Cerebellar nuclear complex (tissue), 1 donor: ENCODE data around the gene FAM50A.

Experiments
- DNase-seq, 2 experiments: peaks; one replicate each; lab custom pipeline; 2025; lab: John Stamatoyannopoulos, UW

Gene FAM50A

DNA sequence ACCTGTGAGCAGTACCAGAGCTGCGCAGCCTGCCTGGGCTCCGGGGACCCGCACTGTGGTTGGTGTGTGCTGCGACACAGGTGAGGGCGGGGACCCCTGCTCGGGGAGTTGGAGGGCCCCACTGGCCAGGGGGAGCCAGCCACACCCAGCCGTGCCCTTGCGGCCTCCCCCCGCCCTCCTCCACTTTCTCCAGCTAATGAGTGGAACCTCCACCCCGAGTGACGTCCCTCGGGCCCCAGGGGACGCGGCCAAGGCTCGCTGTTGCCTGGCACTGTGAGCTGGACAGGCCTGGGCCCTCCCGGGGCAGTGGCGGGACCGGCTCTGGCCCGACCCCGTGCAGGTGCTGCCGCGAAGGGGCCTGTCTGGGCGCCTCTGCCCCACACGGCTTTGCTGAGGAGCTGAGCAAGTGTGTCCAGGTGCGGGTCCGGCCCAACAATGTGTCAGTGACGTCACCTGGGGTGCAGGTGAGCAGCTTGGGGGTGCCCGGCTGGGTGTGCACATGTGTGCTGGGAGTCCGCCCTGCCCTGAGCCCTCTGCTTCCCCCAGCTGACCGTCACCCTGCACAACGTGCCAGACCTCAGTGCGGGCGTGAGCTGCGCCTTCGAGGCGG, 19.8 kb downstream of the FAM50A start:
- DNase-seq: no peak

DNA sequence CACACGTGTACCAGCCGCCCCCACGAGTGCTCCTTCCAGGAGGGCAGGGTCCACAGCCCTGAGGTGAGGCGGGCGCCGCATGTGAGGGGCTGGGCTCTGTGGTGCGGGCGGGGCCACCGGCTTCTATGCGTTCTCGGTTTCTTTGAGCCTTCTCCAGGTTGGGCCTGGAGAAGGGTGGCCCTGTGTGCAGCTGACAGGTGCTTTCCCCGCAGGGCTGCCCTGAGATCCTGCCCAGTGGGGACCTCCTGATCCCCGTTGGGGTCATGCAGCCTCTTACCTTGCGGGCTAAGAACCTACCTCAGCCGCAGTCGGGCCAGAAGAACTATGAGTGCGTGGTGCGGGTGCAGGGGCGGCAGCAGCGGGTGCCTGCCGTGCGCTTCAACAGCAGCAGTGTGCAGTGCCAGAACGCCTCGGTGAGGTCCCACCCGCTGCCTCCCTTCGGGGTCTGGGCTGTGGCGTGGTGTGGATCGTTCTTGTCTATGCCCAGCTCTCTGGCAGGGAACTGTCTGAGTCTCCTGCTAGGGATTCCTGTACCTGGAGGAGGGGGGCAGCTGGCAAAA, 20.9 kb downstream of the FAM50A start:
- no peak for DNase-seq

DNA sequence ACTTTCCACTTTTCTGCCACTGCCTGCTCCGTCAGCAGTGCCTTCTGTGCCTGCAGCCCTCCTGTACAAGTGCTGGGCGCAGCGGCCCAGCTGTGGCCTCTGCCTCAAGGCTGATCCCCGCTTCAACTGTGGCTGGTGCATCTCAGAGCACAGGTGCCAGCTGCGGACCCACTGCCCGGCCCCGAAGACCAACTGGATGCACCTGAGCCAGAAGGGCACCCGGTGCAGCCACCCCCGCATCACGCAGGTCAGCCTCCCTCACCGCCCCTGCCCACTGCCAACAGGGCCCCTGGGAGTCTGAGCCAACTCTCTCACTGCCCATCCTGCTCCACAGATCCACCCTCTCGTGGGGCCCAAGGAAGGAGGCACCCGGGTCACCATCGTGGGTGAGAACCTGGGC, 21.7 kb downstream of the FAM50A start:
- DNase-seq: no peak

DNA sequence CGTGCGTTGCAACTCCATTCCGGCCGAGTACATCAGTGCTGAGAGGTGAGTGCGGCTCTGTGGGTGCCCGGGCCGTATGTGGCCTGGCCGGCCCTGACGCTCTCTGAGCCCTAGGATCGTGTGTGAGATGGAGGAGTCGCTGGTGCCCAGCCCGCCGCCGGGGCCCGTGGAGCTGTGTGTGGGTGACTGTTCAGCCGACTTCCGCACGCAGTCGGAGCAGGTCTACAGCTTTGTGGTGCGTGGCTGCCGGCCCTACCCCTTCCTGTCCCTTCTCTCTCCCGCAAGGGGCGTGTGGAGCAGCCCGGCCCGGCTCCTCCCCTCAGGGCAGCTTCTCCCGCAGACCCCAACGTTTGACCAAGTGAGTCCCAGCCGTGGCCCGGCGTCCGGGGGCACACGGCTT, 22.1 kb downstream of the FAM50A start:
- no peak for DNase-seq

DNA sequence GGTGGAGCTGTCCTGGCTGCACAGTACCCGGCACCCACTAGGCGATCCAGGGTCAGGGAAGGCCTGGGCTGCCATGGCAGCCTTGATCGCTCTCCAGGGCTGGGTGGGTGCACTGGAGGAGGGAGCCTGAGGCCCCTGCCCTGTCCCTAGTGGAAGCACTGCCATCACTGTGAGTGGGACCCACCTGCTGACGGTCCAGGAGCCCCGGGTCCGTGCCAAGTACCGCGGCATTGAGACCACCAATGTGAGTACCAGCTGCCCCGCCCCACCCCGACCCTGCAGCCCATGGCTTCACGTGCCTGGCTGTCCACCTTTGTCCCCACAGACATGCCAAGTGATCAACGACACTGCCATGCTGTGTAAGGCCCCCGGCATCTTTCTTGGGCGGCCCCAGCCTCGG, 23.0 kb downstream of the FAM50A start:
- DNase-seq: no peak

DNA sequence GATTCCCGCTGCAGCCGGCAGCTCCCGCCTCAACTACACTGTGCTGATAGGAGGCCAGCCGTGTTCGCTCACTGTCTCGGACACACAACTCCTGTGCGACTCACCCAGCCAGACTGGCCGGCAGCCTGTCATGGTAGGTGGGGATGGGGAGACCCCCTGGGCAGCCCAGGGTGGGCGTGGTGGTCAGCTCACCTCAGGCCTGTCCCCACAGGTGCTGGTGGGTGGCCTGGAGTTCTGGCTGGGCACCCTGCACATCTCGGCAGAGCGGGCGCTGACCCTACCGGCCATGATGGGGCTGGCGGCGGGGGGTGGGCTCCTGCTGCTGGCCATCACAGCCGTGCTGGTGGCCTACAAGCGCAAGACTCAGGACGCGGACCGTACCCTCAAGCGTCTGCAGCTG, 23.6 kb downstream of the FAM50A start:
- no peak for DNase-seq

DNA sequence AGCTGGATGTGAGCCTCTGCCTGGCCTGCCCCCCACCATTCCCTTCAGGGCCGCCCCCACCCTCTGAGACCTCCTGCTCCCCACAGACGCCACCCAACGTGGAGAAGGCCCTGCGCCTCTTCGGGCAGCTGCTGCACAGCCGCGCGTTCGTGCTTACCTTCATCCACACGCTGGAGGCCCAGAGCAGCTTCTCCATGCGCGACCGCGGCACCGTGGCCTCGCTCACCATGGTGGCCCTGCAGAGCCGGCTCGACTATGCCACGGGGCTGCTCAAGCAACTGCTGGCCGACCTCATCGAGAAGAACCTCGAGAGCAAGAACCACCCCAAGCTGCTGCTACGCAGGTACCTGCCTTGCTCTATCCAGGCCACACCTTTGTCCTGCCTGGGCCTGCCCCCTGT, 24.3 kb downstream of the FAM50A start:
- no peak for DNase-seq

DNA sequence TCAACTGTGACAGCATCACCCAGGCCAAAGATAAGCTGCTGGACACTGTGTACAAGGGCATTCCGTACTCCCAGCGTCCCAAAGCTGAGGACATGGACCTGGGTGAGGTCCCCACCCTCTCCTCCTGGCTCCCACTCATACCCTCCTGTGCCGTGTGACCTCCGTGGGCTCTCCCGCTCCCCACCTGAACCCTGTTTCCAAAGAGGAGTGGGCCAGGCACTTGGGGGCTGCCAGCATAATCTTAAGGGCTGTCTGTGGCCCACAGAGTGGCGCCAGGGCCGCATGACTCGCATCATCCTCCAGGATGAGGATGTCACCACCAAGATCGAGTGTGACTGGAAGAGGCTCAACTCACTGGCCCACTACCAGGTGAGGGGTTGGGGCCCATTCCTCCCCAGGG, 25.2 kb downstream of the FAM50A start:
- DNase-seq: no peak

DNA sequence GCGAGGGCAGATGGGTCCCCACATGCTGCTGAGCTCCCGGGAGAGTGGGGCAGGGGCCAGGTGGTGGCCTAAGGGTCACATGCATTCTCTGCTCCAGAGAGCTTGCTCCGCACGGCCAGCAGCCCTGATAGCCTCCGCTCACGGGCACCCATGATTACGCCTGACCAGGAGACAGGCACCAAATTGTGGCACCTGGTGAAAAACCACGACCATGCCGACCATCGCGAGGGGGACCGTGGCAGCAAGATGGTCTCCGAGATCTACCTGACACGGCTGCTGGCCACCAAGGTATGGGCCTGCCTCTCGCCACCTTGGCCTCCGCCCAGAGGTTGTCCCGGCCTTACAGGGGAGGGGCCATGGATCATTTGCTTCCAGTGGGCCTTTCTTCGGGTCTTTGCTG, 25.9 kb downstream of the FAM50A start:
- DNase-seq: no peak

DNA sequence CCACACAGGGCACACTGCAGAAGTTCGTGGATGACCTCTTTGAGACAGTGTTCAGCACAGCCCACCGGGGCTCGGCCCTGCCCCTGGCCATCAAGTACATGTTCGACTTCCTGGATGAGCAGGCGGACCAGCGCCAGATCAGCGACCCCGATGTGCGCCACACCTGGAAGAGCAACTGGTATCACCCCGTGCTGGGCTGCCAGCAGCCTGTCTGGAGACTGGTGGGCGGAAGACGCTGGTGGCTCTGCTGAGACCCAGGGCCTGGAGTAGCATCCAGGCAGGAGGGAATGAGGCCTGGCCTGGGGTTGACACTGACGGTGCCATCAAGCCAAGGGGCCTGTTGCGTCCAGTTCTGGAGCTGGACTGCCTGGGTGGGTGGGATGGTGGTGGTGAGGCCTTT, 26.5 kb downstream of the FAM50A start:
- no peak for DNase-seq

DNA sequence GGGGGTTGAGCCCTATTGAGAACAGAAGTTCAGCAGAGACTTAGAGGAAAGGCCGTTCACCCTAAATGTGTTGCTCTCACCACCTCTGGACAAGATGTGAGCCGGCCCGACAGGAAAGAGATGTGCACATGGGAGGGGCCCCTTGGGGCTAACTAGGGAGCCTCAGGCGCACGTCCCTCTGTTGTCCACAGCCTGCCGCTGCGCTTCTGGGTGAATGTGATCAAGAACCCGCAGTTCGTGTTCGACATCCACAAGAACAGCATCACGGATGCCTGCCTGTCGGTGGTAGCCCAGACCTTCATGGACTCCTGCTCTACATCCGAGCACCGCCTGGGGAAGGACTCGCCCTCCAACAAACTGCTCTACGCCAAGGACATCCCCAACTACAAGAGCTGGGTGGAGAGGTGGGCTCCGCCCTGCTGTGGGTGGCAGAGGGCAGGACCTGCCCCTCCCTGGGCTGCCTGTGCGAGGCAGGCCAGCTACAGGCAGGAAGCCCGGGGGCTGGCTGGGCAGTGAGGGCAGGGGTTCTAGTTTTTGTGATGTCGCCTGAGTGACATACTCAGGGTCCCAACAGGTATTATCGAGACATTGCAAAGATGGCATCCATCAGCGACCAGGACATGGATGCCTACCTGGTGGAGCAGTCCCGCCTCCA, 27.1 kb downstream of the FAM50A start:
- no peak for DNase-seq

DNA sequence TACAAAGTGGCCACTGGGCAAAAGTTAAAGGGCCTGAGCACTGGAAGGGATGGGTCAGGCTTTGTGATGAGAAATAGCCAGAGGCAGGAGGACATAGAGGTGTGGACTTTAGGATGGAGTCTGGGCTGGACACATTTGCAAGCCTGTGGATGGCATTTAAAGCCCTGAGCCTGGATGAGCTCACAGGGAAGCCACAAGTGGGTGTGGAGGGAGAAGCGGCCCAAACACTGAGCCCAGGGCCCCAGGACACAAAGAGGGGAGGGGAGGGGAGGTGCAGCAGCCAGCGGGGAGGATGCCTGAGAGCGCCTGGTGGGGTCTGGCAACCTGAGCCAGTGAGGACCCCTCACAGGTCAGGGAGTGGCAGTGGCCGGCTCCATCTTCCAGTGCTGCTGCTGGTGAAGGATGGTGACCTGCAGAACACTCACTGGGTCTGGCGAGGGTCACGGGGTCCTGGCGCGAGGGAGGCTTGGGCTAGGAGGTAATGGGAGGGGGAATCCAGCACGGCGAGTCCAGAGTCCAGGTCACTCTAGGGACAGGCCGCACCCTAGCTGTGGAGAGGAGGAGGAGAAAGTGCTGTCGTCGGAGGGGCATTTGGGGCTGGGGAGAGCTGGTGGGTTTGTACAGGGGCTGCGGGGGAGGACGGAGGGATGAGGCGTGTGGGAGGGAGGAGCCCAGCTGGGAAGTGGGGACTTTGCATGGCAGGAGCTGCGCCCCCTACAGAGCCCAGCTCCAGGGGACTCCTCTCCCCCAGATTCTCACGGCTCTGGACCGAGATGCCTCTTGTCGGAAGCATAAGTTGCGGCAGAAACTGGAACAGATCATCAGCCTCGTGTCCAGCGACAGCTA, 28.1 kb downstream of the FAM50A start:
- DNase-seq: no peak

DNA sequence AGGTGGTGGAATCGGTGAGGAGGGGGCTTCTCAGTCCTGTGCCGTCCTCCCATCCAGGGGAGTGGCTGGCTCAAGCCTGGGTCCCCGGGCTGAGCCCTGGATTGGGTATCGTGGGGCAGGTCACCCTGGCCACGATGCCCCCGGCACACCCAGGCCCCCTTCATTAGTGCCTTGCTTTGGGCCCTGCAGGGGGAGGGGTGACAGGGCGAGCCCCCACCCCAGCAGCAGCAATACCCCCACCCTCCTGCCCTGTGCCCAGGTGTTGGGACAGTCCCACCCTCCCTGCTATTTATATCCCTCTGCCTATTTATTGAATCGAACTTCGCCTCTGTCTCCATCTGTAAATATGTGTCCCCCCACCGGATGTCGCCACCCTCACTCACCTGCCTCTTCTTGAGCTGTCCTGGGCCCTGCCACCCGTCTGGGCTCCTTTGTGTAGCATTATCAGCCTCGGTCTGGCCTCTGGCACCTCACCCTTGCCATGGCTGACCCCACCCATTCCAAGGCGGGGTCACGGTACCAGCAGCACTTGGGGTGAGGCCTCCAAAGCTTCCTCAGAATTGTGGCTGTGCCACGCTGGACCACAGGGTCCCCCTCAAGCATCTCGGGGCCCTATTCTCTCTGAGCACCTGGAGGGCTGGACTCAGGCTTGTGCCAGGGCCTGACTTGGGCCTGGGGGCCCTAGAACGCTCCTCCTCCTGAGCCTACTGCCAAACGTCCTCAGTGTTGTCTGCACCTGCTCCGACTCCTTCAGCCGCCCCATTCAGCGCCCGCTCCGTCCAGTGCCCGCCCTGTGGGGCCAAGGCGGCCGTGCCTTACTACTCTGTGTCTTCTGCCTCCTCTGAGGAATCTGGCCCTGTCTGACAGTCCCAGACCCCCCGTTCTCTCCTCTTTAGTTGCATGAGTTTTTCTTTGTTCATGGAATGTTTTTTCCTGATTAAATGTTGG, 29.0 kb downstream of the FAM50A start:
- no peak for DNase-seq

DNA sequence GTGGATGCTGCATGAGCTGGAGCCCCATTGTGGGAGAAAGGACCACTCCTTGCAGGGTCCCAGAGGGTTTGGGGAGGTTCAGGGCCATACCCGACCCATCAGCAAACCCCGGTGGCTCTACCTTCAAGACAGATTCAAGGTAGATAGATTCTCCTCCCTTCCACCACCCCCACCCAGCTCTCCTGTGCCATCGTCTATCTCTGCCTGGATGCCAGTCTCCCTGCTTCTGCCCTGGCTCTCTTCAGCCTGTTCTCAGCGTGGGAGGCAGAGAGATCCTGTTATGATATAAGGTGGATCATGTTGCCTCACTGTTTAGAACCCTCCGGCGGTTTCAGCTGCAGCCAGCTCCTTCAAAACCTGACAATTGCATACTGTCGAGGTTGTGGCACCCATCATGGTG, 29.7 kb downstream of the FAM50A start:
- no peak for DNase-seq

DNA sequence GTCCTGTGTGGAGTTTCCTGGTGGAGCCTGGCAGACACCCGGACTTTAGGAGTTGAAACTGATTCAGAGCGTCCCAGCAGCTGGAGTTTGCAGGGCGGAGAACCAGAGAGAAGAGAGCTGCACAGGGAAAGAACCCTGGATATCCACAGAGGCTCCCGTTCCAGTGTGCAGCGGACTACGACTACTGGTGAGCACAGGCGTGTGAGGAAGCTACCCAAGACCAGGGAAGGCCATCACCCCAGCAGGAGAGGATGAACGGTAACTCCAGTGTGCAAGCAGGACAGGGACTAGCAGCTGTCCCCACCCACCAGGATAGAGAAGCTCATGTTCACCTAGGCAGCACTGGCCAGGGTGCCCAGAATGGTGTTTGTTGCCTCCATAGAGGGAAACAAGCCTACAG, 32.9 kb downstream of the FAM50A start:
- no peak for DNase-seq

DNA sequence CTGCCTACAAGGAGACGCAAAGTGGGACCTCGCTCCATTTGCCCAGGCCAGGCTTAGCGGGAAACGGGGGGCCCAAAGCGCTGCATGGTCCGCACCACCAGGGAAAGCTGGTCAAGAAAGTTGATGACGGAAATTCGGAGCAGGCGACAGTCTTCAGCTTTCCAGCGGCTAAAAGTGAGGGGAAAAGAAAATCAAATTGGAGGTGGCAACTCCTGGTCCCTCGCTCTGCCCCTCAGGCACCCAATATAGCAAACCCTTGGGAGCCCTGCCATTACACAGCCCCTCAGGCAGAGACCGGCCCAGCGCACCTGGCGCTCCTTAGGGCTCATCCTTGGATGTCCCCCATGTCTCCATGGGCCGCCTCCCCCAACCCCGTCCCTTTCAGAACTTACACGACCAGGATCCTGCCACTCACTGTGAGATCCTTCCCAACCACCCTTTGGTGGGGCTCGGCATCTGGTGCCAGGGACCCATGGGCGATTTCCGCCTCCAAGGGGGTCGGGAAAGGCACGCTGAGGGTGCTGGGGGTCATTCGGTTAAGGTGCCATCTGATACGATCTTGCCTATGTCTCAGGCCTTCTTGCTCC, 34.0 kb downstream of the FAM50A start:
- DNase-seq: no peak

DNA sequence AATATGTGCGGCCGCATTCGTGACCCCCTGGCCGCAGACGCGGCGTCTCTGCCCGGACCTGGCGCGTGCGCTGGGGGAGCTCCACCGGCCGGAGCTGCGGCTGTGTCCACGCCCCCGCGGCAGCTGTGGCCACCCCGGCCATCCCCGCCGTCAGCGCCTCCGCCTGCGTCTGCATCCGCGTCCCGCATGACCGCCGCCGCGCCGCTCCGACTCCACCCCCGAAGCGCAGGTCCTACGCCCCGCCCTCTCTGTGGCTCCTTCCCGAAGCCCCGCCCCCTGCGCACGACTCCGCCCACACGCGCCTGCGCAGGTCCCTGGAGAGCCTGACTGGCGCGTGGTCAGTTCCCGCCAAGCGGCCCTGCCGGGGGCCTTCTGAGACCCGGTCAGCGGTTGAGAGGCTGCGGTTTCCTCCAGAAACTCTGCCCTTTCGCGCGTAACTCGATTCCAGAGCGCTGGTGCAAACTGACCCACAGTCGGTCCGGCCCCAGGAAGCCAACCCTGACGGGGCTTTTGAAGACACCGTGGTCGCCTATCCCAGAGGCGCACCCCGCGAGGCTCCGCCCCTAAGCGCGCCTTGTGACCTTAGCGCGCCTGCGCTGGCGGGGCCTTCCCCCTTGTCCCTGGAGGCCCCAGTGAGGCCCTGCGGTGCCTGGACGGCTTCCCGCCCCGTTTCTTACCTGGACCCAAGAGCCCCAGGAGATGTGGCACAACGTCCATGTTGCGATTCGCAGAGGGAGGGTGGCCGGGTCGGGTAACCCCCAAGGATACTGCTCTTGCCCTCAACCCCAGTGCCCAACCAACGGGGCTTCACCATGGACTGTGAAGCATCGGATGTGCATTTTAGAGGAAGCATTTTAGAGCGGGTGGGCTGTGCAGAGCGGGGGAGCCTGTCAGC, 35.0 kb downstream of the FAM50A start, which contains the start of gene LAGE3:
LAGE3 (minus strand) TSS at position 554 of the 895 bp plus-strand sequence; CDS start at position 188, 366 bp downstream.
- DNase-seq: peak; percentile 44 to 47

DNA sequence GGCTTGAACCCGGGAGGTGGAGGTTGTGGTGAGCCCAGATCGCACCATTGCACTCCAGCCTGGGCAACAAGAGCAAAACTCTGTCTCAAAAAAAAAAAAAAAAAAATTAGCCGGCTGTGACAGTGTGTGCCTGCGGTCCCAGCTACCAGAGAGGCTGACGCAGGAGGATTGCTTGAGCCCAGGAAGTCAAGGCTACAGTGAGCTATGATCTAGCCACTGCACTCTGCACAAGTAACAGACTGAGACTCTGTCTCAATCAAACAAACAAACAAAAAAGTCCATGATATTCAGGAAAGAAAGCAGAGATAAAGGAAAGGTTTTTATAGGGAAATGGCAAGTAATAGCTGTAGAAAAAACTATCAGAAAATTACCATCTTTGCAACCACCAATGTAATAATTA, 37.3 kb downstream of the FAM50A start:
- DNase-seq: no peak

DNA sequence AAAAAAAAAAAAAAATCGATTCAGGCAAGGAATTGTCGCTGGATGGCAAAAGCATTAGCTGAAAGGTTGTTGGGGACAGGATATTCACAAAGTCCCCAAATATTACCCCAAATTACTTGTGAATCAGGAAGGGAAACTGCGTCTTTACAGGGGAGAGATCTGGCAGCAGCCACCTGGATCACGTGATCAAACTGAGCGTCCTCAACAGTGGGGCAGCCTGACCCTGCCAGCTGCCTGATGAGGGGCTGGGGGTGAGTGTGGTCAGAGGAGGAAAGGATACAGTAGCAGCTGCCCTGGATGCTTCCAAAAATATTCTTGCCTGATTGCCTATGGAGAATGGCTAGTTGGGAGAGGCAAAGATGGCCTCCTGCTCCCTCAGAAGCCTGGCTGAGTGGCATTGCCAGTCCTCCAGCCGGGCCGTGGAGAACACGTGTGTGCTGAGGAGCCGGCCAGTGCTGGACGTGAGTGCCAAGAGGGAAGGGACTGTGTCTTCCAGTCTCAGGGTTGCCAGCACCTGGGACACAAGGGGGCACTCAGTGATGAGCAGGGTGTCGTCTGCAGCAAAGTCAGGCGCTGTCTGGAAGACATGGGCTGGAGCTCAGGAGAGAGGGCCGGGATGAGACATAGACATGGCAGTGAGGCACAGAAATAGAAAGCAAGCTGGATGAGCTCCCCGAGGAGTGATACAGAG, 38.1 kb downstream of the FAM50A start:
- DNase-seq: no peak

DNA sequence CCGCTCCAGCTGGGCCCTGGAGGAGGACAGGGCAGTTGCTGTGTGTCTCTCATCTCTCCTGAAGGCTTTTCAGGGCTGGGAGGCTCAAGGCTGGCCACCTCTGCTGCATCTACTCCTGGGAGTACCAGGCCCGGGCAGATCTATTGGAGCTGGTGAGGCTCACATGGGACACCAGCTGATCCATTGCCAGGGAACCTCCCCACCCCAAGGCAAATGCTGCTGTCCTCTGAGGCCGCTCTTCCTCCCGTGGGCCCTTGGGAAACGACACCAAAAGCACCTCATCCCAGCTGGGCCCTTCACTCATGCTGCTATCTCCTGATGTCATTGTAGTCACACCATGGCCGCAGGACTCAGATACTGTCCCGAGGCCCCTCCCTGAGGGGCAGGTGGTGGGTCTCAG, 38.8 kb downstream of the FAM50A start:
- DNase-seq: no peak
